ENCODE data around the gene ACVRL1.
"Not testable (repeated sequence)": the region's sequence is repeated elsewhere in the genome, so short reads cannot be mapped to it uniquely, and the experiment has no call there.

Gene ACVRL1

DNA sequence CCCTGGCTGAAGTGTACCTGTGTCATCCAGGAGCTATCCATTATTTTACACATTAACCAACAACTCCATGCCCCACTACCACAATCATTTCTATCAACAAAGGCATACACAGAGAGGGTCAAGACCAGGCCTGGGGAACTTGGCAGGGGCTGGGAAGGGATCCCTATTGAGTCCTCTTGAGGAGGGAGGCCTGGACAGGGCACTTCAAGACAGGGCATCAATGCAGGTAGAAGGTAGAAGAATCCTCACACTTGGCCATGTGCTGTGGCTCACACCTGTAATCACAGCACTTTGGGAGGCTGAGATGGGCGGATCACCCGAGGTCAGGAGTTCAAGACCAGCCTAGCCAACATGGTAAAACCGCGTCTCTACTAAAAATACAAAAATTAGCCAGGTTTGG is 32.8 kb upstream of the ACVRL1 start:
- no peak for DNase-seq

DNA sequence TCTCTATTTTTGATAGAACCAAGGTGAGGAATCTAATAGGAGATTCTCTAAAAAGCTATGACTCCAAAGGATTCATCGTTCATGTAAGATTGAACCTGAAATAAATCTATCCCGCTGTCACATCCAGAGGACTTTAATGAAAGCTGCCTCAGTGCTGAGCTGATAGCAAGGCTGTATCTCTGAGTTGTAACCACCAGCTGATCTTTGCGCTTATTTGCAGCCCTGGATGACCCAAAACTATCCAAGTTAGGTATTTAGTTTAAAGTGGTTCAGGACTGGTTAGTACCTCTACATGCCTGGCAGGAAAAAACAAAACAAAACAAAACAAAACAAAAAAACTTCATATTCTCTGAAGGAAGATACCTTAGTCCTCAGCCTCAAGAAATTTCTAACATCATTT is 28.2 kb upstream of the ACVRL1 start:
- no peak for DNase-seq

DNA sequence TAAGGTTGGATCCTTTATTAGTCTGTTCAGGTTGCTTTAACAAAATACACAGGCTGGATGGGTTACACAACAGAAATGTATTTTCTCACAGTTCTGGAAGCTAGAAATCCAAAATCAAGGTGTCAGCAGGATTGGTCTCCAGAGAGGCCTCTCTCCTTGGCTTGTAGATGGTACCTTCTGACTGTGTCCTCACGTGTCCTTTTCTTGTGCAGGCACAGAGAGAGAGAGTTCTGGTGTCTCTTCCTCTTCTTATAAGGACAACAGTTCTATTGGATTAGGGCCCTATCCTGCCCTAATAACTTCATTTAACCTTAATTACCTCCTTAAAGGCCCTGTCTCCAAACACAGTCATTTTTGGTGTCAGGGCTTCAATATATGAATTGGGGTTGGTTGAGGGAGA is 24.0 kb upstream of the ACVRL1 start:
- no peak for DNase-seq

DNA sequence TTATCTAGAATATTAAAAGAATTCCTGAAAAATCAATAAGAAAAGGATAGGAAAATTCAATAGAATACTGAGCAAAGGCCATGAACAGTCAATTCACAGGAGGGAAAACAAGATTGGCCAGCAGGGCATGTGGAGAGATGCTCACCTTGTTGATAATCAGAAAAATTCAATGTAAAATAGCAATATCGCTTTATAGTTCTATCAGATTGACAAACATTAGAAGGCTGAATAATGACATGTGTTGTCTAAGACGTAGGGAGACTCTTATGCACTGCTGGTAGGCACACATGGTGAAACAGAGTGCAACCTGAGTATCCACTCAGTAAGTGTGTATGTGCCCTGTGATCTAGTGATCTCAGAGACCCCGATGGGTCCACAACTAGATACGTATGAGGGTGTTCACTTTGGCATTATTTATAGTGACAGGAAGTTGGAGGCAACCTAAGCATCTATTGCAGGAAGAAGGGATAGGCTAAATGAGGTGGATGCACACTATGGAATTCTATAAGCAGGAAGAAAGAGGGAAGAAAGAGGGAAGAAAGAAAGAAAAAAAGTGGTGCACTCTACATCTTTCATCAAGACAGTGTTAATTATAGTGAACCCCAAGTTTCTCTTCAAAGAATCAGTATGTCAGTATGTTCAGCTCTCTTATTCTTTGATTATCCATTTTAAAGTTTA is 23.2 kb upstream of the ACVRL1 start:
- DNase-seq: no peak

DNA sequence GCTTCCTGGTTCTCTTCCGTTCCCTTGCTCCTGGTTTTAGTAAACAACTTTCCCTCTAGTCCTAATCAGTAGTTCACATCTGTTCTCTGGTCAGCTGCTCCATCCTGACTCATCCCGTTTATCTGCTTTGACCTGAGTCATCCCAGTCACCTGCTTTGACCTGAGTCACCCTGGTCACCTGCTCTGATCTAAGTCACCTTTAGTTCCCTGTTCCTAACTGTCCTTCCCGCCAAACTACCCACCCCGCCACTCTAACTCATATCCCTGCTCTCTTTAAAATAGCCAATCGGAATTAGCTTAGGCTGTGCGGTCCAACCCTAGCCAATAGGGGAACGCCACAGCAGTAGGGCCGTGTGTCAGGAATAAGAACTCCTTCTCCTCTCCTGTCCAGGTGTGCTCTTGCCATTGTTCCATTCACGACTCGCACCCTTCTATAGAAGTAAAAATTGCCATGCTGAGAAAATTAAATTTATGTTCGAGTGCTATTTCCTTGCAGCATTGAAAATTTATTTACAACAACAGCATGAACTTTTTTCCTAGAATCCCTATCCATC is 22.6 kb upstream of the ACVRL1 start:
- no peak for DNase-seq

DNA sequence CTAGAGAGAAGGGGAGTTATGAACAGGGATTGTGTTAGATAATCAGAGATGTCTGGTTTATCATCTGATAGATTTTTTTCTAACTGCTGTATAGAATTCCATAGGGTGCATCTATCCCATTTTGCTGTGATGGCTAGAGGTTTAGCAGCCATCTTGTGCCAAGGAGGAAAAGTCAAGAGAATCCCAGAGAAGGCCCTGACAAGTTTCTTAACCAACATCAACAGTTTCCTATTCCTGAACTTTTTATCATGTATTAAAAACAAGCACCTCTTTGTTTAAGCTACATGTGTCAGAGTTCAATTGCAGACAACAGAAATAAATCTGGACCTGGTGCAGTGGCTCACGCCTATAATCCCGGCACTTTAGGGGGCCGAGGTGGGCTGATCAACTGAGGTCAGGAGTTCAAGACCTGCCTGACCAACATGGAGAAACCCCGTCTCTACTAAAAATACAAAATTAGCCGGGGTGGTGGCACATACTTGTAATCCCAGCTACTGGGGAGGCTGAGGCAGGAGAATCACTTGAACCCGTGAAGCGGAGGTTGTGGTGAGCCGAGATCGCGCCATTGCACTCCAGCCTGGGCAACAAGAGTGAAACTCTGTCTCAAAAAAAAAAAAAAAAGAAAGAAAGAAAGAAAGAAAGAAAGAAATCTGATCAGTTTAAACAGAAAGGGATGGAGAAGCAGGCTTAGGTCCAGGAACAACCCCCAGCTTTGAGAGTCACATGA is 21.8 kb upstream of the ACVRL1 start:
- not testable (repeated sequence) for DNase-seq

DNA sequence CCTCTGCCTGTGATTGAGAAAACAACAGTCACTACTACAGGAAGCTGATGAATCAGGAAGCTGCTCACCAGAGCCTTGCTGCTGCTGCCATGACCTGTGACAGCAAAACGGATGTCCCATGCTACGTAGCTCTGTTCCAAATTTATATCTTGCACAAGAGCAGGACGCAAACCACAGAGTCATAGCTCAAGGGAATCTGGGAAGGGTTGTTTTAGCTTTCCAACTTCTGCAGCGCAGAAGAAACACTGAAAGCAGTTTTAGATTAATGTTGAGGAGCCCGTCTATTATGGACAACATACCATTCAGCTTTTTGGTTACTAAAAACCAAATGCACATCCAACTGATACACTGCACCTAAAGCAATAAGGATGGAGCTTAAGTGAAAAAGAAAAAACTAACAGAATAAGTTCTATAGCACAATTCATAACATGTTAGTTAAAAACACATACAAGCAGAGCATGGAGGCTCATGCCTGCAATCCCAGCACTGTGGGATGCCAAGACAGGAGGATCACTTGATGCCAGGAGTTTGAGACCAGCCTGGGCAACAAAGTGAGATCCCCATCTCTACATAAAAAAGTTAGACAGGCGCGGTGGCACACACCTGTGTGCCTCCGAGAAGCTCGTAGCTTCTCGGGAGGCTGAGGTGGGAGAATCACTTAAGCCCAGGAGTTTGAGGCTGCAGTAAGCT is 21.1 kb upstream of the ACVRL1 start:
- no peak for DNase-seq

DNA sequence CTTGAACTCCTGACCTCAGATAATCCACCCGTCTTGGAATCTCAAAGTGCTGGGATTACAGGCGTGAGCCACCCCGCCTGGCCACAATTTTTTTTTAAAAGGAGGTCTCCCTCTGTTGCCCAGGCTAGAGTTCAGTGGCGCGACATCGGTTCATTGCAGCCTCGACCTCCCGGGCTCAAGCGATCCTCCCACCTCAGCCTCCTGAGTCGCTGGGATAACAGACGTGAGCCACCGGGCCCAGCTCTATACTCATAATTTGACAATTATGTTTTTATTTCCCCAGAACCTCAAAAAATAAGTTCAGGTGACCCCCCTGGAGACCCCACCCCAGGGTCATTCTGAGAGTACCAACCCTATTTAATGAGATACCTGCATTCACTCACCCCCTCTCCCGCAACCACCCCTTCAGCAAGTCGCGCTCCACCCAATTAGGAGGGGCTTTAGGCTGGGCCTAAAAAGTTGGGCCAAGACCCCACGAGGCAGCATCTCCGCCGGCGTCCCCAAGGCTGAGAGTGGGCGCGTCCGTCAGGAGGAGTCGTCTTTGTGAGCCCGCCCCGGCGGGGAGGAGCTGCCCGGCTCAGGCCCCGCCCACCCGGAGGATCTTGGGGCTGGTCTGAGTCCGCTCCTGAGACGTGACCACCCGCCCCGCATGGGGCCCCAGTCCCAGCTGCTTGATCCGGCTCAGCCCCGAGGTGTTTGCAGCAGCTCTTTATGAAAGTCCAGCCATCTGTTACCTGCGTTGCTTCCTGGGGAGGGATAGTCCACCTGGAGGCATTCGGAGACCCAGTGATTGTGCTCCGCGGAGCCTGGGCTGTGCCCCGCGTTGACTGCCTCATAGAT is 19.6 kb upstream of the ACVRL1 start, which contains the start of gene ANKRD33:
Gene ANKRD33 (plus strand): TSS at position 628 of the 840 bp plus-strand sequence. CDS start 84 bp downstream, at position 712.
- no peak for DNase-seq

DNA sequence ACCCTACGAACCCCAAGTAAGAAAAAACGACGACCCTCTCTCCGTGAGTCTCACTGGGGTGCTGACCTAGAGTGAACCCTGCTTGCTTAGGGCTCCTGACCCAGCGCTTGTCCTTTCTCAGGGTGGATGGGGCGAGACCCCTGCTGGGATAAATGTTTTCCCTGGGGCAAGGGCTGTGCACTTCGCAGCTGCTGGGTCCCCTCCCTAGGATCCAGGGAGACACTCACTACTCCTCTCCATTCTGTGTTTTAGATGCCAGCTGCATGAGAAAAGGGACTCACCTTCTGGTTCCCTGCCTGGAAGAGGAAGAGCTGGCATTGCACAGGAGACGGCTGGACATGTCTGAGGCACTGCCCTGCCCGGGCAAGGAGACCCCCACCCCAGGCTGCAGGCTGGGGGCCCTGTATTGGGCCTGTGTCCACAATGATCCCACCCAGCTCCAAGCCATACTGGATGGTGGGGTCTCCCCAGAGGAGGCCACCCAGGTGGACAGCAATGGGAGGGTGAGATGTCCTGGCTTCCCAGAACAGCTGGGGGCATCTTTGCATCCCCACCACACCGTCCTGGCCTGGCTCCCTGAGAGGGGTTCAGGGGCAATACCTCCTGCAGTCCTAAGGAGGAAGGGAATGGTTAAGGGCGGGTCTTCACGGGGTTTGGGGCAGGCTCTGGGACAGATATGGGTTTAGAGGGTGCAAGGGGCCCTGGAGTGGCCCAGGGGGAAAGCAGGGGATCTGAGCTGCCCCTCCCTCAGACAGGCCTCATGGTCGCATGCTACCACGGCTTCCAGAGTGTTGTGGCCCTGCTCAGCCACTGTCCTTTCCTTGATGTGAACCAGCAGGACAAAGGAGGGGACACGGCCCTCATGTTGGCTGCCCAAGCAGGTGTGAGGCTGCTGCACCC is 18.7 kb upstream of the ACVRL1 start:
- DNase-seq: no peak

DNA sequence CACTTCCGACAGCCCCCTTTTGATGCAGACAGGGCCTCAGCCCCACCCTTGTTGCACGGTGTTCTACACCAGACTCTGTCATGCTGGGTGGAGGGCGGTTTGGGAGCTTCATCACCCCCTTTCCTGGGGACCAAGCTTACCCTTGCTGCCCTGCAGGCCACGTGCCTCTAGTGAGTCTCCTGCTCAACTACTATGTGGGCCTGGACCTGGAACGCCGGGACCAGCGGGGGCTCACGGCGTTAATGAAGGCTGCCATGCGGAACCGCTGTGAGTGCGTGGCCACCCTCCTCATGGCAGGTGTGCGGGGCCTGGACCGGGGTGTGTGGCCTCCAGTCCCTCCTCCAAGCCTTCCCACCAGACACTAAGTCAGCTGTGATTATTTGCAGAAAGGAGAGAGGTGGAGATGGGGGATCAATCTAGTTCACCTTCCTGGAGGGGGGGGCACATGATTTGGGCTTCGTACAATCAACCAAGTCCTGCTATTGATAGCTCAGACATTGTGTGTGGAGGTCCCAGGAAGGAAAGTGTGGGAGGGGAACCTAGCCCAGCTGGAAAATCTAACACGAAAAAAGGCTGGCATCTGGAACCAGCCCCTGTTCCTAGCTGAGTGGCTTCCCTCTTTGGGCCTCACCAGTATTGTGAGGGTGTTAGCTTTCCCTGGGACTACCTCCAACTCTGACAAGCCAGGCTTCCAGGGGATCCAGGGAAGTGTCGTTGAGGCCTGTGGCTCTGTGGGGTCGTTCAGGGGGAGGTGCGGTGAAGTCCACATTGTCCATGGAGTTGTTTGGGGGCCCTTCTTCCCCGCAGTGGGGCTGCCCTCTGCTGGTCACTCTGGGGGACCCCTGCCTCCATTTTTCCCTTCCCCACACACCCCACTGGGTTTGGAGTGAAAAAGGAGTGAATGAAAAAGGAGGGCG is 17.8 kb upstream of the ACVRL1 start:
- DNase-seq: no peak

DNA sequence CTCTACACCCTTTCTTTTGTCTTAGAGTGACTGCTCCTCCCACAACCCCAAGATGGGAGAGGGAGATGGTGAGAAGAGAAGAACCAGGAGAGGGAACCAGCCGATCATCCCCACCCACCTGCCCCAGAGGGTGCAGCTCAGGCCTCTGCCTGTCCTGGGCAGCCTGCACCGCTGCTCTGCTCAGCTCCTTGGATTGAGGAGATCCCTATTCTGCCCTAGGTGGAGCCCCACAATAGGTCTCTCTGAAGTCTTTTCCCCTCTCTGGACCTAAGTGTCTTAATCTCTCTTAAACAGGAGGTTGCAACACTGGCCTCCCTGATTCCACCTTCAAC is 17.2 kb upstream of the ACVRL1 start:
- DNase-seq: no peak

DNA sequence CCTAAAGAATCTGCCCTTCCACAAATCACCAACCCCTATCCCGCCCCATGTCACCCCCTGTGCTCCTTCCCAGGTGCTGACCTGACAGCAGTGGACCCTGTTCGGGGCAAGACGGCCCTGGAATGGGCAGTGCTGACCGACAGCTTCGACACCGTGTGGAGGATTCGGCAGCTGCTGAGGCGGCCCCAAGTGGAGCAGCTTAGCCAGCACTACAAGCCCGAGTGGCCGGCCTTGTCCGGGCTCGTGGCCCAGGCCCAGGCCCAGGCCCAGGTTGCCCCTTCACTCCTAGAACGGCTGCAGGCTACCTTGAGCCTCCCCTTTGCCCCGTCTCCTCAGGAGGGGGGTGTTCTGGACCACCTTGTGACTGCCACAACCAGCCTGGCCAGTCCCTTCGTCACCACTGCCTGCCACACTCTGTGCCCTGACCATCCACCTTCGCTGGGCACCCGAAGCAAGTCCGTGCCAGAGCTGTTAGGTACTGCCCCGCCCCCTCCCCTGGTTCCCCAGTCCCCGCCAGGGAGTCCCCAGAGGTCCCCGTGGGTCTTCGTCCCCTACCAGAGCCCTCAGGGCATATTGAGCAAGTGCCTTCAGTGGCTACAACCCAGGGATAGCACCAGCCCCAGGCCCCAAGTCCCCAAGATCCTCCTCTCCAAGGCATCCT is 16.7 kb upstream of the ACVRL1 start:
- DNase-seq: no peak

DNA sequence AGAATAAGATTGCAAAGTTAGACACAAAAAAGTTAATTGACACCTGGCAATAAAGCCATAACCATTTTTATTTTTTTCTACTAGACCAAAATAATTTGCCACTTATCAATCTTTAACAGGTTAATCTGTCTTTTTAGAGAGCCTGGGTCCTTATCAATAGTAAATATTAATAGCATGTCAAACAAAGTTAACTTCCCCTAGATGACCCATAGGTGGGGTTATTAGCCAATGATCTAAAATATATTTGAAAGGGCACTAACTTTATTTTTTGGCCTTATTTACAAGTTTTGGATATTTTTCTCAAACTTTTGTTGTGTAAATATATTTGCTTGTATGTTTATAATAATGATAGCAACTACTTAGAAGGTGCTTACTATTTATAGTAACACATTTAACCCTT is 15.5 kb upstream of the ACVRL1 start:
- no peak for DNase-seq

DNA sequence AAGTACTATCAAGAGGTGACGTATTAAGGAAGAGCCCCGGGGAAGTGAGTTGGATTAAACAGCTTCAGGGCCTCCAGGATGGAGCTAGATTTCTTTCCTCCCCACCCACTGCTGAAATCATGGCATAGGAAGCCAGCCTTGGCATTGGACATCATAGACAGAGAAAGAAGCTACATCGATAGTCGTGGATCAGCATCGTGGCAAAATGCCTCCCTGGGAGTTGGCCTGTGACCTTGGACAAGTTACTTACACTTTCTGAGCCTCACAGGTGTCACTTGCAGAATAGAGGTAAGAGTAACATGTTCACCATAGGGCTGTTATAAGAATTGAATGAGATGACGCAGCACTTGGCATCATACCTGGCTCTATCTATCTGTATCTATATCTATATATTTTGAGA is 13.5 kb upstream of the ACVRL1 start:
- no peak for DNase-seq

DNA sequence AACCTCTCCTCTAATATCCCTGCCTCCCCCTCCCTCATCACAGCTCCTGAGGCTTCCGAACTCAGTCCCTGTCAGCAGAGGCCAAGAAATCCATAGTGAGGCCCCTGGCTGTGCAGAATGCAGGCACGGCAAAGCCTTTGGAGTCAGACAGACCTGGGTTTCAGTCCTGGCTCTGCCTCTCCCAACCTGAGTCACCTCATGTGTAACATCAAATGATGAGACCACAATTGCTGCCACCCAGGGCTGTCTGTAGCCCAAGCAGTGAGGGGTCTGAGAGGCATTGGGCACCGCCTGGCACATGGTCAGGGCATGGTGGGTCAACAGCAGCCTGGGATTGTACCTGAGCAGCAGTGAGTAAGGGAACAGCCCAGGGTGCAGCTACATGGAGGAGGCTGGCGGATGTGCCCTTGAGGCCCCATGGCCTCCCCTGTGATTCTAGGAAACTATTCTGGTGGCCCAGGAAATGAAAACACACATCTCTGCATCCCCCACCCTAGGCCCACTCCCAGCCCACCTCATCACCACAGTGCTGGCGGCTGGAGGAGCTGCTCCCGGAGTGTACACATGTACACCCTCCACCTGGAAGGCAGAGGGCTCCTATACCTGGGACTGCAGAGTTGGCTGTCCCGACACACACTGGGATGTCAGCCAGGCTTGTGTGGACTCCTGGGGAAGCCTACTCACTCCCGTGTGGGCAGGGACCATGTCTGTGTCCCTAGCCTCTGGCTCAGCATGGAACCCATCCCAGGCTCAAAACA is 11.7 kb upstream of the ACVRL1 start:
- no peak for DNase-seq

DNA sequence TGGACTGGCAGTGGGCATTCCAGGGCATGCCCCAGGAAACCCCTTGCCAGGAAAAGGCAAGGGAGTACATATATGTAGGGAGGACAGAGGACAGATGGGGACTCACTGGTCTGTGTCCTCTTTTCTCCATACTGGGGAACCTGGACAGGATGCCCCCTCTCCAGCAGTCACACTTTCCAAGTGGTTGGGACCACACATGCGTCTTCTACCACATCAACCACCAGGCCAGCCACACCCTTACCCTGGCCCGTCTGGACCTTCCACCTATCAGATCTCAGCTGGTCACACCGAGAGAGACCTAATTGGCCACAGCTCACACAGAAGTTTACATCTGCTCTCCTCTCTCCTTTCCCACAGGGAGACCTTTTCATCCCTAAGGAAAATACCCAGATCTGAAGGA is 11.1 kb upstream of the ACVRL1 start:
- DNase-seq: no peak

DNA sequence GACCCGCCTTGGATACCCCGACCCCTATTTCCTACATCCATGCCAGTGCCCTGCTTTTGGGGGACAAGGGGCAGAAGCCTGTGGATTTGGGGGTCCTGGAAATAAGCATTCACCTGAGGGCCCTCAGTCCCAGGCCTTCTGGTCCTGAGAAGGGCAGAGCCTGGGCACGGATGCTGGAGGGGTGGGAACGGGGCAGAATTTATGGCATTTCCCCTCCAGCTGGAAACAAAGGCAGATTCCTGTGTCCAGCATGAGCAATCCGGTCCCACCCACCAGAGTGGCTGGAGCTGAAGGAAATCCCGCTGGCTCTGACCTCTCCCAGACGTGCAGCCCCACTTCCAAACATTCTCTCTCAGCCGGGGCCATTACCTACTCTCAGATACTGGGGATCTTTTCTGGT is 10.1 kb upstream of the ACVRL1 start:
- no peak for DNase-seq

DNA sequence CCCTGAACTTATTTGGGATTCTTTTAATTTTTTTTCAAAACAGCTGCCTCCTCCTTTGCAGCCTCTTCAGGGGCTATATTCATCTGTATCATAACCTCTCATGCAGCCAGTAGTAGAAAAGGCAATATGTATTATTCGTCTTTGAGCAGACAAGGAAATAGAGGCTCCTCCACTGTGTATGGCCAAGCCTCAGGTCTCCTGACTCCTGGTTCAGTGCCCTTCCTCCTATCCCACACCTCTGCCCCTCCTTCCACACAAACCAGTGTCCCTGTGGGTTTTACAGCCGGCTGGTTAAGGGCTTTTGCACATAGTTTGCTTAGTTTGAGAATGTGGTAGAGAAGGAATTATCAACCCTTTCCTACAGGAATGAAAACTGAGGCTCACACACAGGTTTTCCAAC is 8.8 kb upstream of the ACVRL1 start:
- DNase-seq: no peak

DNA sequence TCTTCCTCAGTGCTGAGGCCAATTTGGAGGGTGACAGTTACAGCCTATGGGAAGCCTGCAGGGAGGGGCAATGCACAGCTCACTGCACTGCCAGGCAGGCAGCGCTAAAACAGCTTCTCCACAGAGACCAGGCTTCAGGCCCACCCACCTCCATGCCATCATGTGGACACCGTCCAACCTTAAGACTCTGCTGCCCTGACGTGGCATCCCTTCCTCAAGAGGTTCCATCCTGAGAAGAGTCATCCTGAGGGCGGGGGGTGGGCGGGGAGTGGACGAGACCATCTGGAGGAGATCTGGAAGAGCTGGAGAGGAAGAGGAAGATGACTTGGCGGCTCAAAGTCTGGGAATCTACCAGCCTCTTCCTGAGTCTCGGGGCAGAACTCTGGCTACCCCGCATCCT is 8.4 kb upstream of the ACVRL1 start:
- DNase-seq: no peak

Data from DMS 273 treated with DMSO at 0.1 percent for 48 hours (cell line).